HepG2 (cell line): ENCODE data around the gene TMEM107. TPM values are rescaled to one million over a fixed set of nuclear protein-coding genes. Genes with fewer than 3 reads are reported as not detected.

Experiments
- ATRX ChIP-seq: sonication (generic); formaldehyde crosslinking; IDR thresholded peaks from 2 replicates; pipeline ENCODE4 v1.4.0; 2020; ENCODE audit warnings: missing genetic modification reagents, borderline replicate concordance
- GMEB2 ChIP-seq: IDR thresholded peaks from 2 replicates; pipeline ENCODE4 v1.6.1; 2016; ENCODE audit warnings: missing biosample characterization, missing genetic modification reagents, low read depth
- HNRNPL ChIP-seq: fragments of 200-400 bp; formaldehyde crosslinking; IDR thresholded peaks from 2 replicates; pipeline ENCODE4 v1.6.1; 2017; ENCODE audit warnings: mild to moderate bottlenecking, low read depth, low read length
- KDM4B ChIP-seq: sonication (generic); formaldehyde crosslinking; IDR thresholded peaks from 2 replicates; pipeline ENCODE4 v1.4.0; 2020; ENCODE audit warnings: missing genetic modification reagents
- NCOA5 ChIP-seq: sonication (generic); formaldehyde crosslinking; IDR thresholded peaks from 2 replicates; pipeline ENCODE4 v1.4.0; 2020; ENCODE audit warnings: missing genetic modification reagents
- NFIB ChIP-seq: sonication (generic); formaldehyde crosslinking; IDR thresholded peaks from 2 replicates; pipeline ENCODE4 v1.9.0; 2021; ENCODE audit warnings: missing genetic modification reagents, mild to moderate bottlenecking, borderline replicate concordance
- RAD51 ChIP-seq: fragments of 450-650 bp; IDR thresholded peaks from 2 replicates; pipeline ENCODE4 v1.6.1; 2016; ENCODE audit warnings: borderline replicate concordance
- RFX5 ChIP-seq: IDR thresholded peaks from 2 replicates; pipeline ENCODE4 v1.6.1; 2011; ENCODE audit warnings: low read depth, low read length, improper control_type of control experiment
- SMAD3 ChIP-seq: sonication (generic); formaldehyde crosslinking; IDR thresholded peaks from 2 replicates; pipeline ENCODE4 v1.4.0; 2020; ENCODE audit warnings: missing genetic modification reagents
- ZBTB49 ChIP-seq: sonication (generic); formaldehyde crosslinking; IDR thresholded peaks from 2 replicates; pipeline ENCODE4 v1.4.0; 2020; ENCODE audit warnings: missing genetic modification reagents, borderline replicate concordance
- ZNF121 ChIP-seq: sonication (generic); formaldehyde crosslinking; IDR thresholded peaks from 2 replicates; pipeline ENCODE4 v1.5.0; 2020; ENCODE audit warnings: mild to moderate bottlenecking, missing genetic modification reagents
- ZNF138 ChIP-seq: sonication (generic); formaldehyde crosslinking; IDR thresholded peaks from 2 replicates; pipeline ENCODE4 v1.5.0; 2020; ENCODE audit warnings: mild to moderate bottlenecking, low read depth, missing genetic modification reagents
- ZNF318 ChIP-seq: sonication (generic); formaldehyde crosslinking; IDR thresholded peaks from 2 replicates; pipeline ENCODE4 v1.4.0; 2020; ENCODE audit warnings: mild to moderate bottlenecking, missing genetic modification reagents
- ZNF33B ChIP-seq: sonication (generic); formaldehyde crosslinking; IDR thresholded peaks from 2 replicates; pipeline ENCODE4 v1.5.1; 2020; ENCODE audit warnings: mild to moderate bottlenecking, missing genetic modification reagents
- ZNF501 ChIP-seq: sonication (generic); formaldehyde crosslinking; IDR thresholded peaks from 2 replicates; pipeline ENCODE4 v1.5.1; 2020; ENCODE audit warnings: mild to moderate bottlenecking, moderate library complexity, missing genetic modification reagents
- ZNF740 ChIP-seq: sonication (generic); formaldehyde crosslinking; IDR thresholded peaks from 2 replicates; pipeline ENCODE4 v1.4.0; 2020; ENCODE audit warnings: missing genetic modification reagents
- ZSCAN29 ChIP-seq: sonication (generic); formaldehyde crosslinking; conservative IDR thresholded peaks from 2 replicates; pipeline ENCODE4 v1.4.0; 2020; ENCODE audit warnings: mild to moderate bottlenecking, missing genetic modification reagents
- polyA plus RNA-seq, 8 experiments: library from polyadenylated mRNA; depleted of rRNA in 3 of 8; stranded (reverse) in 7 of 8; unstranded in 1 of 8; fragments of >200 nt; fragmentation: Illumina TruSeq in 4 of 8; extraction: Trizol in 4 of 8; gene quantifications; 2 replicates each; pipeline versions ENCODE4 v1.2.1 to v1.2.3, GENCODE V29; 2011 to 2016; ENCODE audit warnings: low read depth in 4 of 8, missing spikeins in 1 of 8, mixed read lengths in 1 of 8; ENCODE audit not compliant: insufficient read depth in 1 of 8
- total RNA-seq, 5 experiments: library from RNA; depleted of rRNA; stranded (reverse); fragments of >200 nt; fragmentation: Illumina TruSeq; extraction: Trizol; gene quantifications; 2 replicates each; pipeline ENCODE4 v1.2.3, GENCODE V29; 2016; ENCODE audit warnings: low read depth in 1 of 5

TMEM107 gene
- total and polyA plus RNA-seq, 2 of the 13 experiments (the other 11 are each of a cell fraction or from before 2014, with no cell fraction given): 7.2 to 15.3 TPM

GRCh38 chr17:8189711-8190477 lies 13.7 kb upstream of the TMEM107 start, which contains the start of gene BORCS6 (continued):
- TF ChIP-seq HNRNPL: no peak
- TF ChIP-seq ZNF740: peak; percentile 47; the same call in 1 of the 2 replicates
- TF ChIP-seq ZNF318 (CRISPR knock-in tag): no peak
- TF ChIP-seq ZNF33B: no peak
- TF ChIP-seq RFX5: peak; percentile 47; the same call in 1 of the 2 replicates
- TF ChIP-seq KDM4B (CRISPR knock-in tag): no peak
- no peak for TF ChIP-seq ATRX (CRISPR knock-in tag)
- peak; percentile 15; the same call in 1 of the 2 replicates for TF ChIP-seq ZNF501
- TF ChIP-seq NCOA5 (CRISPR knock-in tag): no peak
- no peak for TF ChIP-seq GMEB2 (CRISPR knock-in tag)
- TF ChIP-seq ZBTB49 (CRISPR knock-in tag): no peak
- TF ChIP-seq RAD51: no peak
- TF ChIP-seq NFIB: no peak
- TF ChIP-seq ZNF138 (CRISPR knock-in tag): 0 out of 2 replicates have a peak, but pooled peaks have one; percentile 46
- TF ChIP-seq SMAD3 (CRISPR knock-in tag): no peak
- TF ChIP-seq ZSCAN29: no peak
- TF ChIP-seq ZNF121: no peak
